ENCODE measurements around the gene LHX5.
A peak's percentile ranks its signal among the peaks of the same experiment; 100 is the strongest.

The LHX5 gene

GRCh38 chr12:113473400-113473799 is 1.7 kb upstream of the LHX5 start:
- no peak for DNase-seq (ENCODE audit: insufficient read length, low spot score)
- no peak for FAIRE-seq
- TF ChIP-seq SPI1 (IDR thresholded peaks at IDR 0.05; ENCODE audit: low read depth, low read length): no peak
- TF ChIP-seq POLR2AphosphoS5 (IDR thresholded peaks at IDR 0.05; ENCODE audit: low read depth, low read length): no peak
- no peak for TF ChIP-seq POU2F2 (IDR thresholded peaks at IDR 0.05; ENCODE audit: low read depth, low read length)

GRCh38 chr12:113472191-113473121 is 785 bp upstream of the LHX5 start:
- TF ChIP-seq POLR2A (IDR thresholded peaks at IDR 0.05; ENCODE audit: low read depth, low read length) (no peak), POLR2AphosphoS5 (IDR thresholded peaks at IDR 0.05; ENCODE audit: low read depth, low read length) (no peak), PAX5 (IDR thresholded peaks at IDR 0.05; ENCODE audit: insufficient read depth, low read length, severe bottlenecking) (no peak), TAF1 (IDR thresholded peaks at IDR 0.05; ENCODE audit: low read depth, low read length) (no peak), SPI1 (IDR thresholded peaks at IDR 0.05; ENCODE audit: low read depth, low read length) (no peak), POU2F2 (IDR thresholded peaks at IDR 0.05; ENCODE audit: low read depth, low read length) (no peak)
- peak; percentile 16 for DNase-seq (ENCODE audit: insufficient read length, low spot score)
- FAIRE-seq: no peak

- FAIRE-seq (no peak), DNase-seq (ENCODE audit: insufficient read length, low spot score) (peak; percentile 19)
- TF ChIP-seq POLR2AphosphoS5 (IDR thresholded peaks at IDR 0.05; ENCODE audit: low read depth, low read length): no peak
- no peak for TF ChIP-seq TAF1 (IDR thresholded peaks at IDR 0.05; ENCODE audit: low read depth, low read length)
- no peak for TF ChIP-seq SPI1 (IDR thresholded peaks at IDR 0.05; ENCODE audit: low read depth, low read length)
- no peak for TF ChIP-seq POU2F2 (IDR thresholded peaks at IDR 0.05; ENCODE audit: low read depth, low read length)
- TF ChIP-seq PAX5 (IDR thresholded peaks at IDR 0.05; ENCODE audit: insufficient read depth, low read length, severe bottlenecking): no peak
- TF ChIP-seq POLR2A (IDR thresholded peaks at IDR 0.05; ENCODE audit: low read depth, low read length): no peak
These were observed 626 bp downstream of the LHX5 start for GRCh38 chr12:113470871-113471618.

GRCh38 chr12:113469949-113470743 is 1.5 kb downstream of the LHX5 start:
- TF ChIP-seq TAF1 (IDR thresholded peaks at IDR 0.05; ENCODE audit: low read depth, low read length) (no peak), PAX5 (IDR thresholded peaks at IDR 0.05; ENCODE audit: insufficient read depth, low read length, severe bottlenecking) (no peak), POU2F2 (IDR thresholded peaks at IDR 0.05; ENCODE audit: low read depth, low read length) (no peak), POLR2A (IDR thresholded peaks at IDR 0.05; ENCODE audit: low read depth, low read length) (no peak), POLR2AphosphoS5 (IDR thresholded peaks at IDR 0.05; ENCODE audit: low read depth, low read length) (no peak), SPI1 (IDR thresholded peaks at IDR 0.05; ENCODE audit: low read depth, low read length) (no peak)
- no peak for FAIRE-seq
- no peak for DNase-seq (ENCODE audit: insufficient read length, low spot score)

GRCh38 chr12:113469224-113469948 is 2.3 kb downstream of the LHX5 start:
- FAIRE-seq: no peak
- TF ChIP-seq PAX5 (IDR thresholded peaks at IDR 0.05; ENCODE audit: insufficient read depth, low read length, severe bottlenecking) (no peak), POU2F2 (IDR thresholded peaks at IDR 0.05; ENCODE audit: low read depth, low read length) (no peak), POLR2A (IDR thresholded peaks at IDR 0.05; ENCODE audit: low read depth, low read length) (no peak), POLR2AphosphoS5 (IDR thresholded peaks at IDR 0.05; ENCODE audit: low read depth, low read length) (no peak), SPI1 (IDR thresholded peaks at IDR 0.05; ENCODE audit: low read depth, low read length) (no peak), TAF1 (IDR thresholded peaks at IDR 0.05; ENCODE audit: low read depth, low read length) (no peak)
- DNase-seq (ENCODE audit: insufficient read length, low spot score): no peak

- FAIRE-seq (no peak), DNase-seq (ENCODE audit: insufficient read length, low spot score) (no peak)
- no peak for TF ChIP-seq SPI1 (IDR thresholded peaks at IDR 0.05; ENCODE audit: low read depth, low read length)
- no peak for TF ChIP-seq POLR2A (IDR thresholded peaks at IDR 0.05; ENCODE audit: low read depth, low read length)
These were observed 3.1 kb downstream of the LHX5 start for GRCh38 chr12:113468365-113469223.

- no peak for FAIRE-seq
- no peak for TF ChIP-seq POLR2A (IDR thresholded peaks at IDR 0.05; ENCODE audit: low read depth, low read length)
- no peak for TF ChIP-seq PAX5 (IDR thresholded peaks at IDR 0.05; ENCODE audit: insufficient read depth, low read length, severe bottlenecking)
- no peak for TF ChIP-seq SPI1 (IDR thresholded peaks at IDR 0.05; ENCODE audit: low read depth, low read length)
- TF ChIP-seq TAF1 (IDR thresholded peaks at IDR 0.05; ENCODE audit: low read depth, low read length): no peak
- no peak for TF ChIP-seq POU2F2 (IDR thresholded peaks at IDR 0.05; ENCODE audit: low read depth, low read length)
- TF ChIP-seq POLR2AphosphoS5 (IDR thresholded peaks at IDR 0.05; ENCODE audit: low read depth, low read length): no peak
- DNase-seq (ENCODE audit: insufficient read length, low spot score): peak; percentile 25
These were observed 3.9 kb downstream of the LHX5 start for GRCh38 chr12:113467502-113468364.

All from GM12891 (cell line).